ENCODE measurements around the gene SLC9A9. TPM values are rescaled to one million over a fixed set of nuclear protein-coding genes. Genes with fewer than 3 reads are reported as not detected.

Gene SLC9A9
- total and polyA plus RNA-seq, 2 of the 8 experiments (the other 6 are each of a cell fraction or from before 2014, with no cell fraction given) = 0.48 to 1.1 TPM

DNA sequence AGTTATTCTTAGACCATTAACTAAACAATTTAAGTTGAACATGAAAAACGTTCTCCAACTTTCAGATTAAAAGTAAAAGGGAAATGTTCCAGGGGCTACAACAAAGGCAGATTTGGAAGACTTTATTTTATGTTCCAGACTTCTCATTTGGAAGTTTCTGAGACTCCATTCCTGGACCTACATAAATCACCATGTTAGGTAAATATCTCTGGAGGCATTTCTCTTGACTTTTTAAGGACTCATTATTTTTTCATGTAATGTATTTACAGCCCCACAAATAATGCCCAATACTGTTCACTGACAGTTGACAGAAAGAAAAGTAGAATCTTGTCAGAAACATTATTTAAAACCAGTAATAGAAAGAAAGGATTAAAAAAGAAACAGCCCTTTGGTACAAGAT, 352.1 kb downstream of the SLC9A9 start:
- POLR2A ChIA-PET (ENCODE audit: partially characterized antibody) = no interaction called here
- WGBS, 2 experiments (ENCODE audit: extremely low coverage in 1 of 2, insufficient coverage in 1 of 2, insufficient read length in 1 of 2, insufficient replicate concordance in 2 of 2, low coverage in 1 of 2, low lambda C conversion rate in 2 of 2, missing lambda C conversion rate in 1 of 2) = 71% methylated on average over 1 of the region's 1 CpG; no CpG with 5 or more reads in 1 of the 2 experiments

More for the DNA sequence above, 352.1 kb downstream of the SLC9A9 start:
- H3K27me3 ChIP-seq (replicated peaks in 1 of 4; ENCODE audit: control insufficient read depth in 3 of 4, extremely low read depth in 1 of 4, insufficient read depth in 3 of 4, low read length in 3 of 4) = peaks cover 0 to 1% (median 0%) of the 10 kb centered on the region in 4 experiments; a peak in 1 of 7 replicates
- H3K9ac ChIP-seq (replicated peaks in 1 of 4; ENCODE audit: extremely low read depth in 1 of 4, low read depth in 3 of 4, low read length in 3 of 4) = no peak overlapping the region
- no peaks in the 10 kb centered on the region for H3K23me2 ChIP-seq (ENCODE audit: low read depth, low read length)
- H2BK5ac ChIP-seq (ENCODE audit: low read depth, low read length) = no peak overlapping the region
- no peak overlapping the region for H3K4me2 ChIP-seq (ENCODE audit: insufficient read depth in 1 of 2, low read depth in 2 of 2, low read length in 2 of 2)
- H2AK5ac ChIP-seq (ENCODE audit: low read depth, low read length) = no peak overlapping the region
- no peaks in the 10 kb centered on the region for H3K79me2 ChIP-seq (ENCODE audit: control insufficient read depth in 1 of 2, insufficient read depth in 2 of 2, low read length in 2 of 2)
- H4K5ac ChIP-seq (ENCODE audit: insufficient read length, low read depth, low read length) = no peak overlapping the region
- H2BK20ac ChIP-seq (ENCODE audit: low read length) = no peak overlapping the region
- no peak overlapping the region for H3K23ac ChIP-seq (ENCODE audit: insufficient read length)
- CTCF ChIA-PET (ENCODE audit: partially characterized antibody) = interaction anchor here (1.1 kb wide), 1 partner anchor 62 kb away, joined by 3 read pairs; no protein-coding TSS in a partner anchor
- H4K20me1 ChIP-seq (replicated peaks in 1 of 2; ENCODE audit: control insufficient read depth in 1 of 2, insufficient read depth in 2 of 2, low read length in 2 of 2) = no peaks in the 10 kb centered on the region
- no peak overlapping the region for H2BK120ac ChIP-seq (replicated peaks; ENCODE audit: low read depth, low read length)
- H3K79me1 ChIP-seq (ENCODE audit: low read depth, low read length) = no peaks in the 10 kb centered on the region
- H3K4me1 ChIP-seq (replicated peaks in 1 of 4; ENCODE audit: control insufficient read depth in 3 of 4, insufficient read depth in 4 of 4, low read length in 3 of 4) = peaks cover 0 to 5% (median 0%) of the 10 kb centered on the region in 4 experiments; a peak in 1 of 7 replicates
- no peak overlapping the region for H3K18ac ChIP-seq (ENCODE audit: extremely low read depth, low read length)
- no peak overlapping the region for H2AFZ ChIP-seq (ENCODE audit: low read length)
- FAIRE-seq (no peak), DNase-seq (ENCODE audit: low read depth in 1 of 2, low spot score in 2 of 2) (no peak)
- H3K36me3 ChIP-seq (ENCODE audit: control insufficient read depth in 2 of 4, insufficient read depth in 4 of 4, low read length in 3 of 4) = no peaks in the 10 kb centered on the region
- H2BK12ac ChIP-seq (ENCODE audit: low read depth, low read length) = no peak overlapping the region
- no peak overlapping the region for H4K8ac ChIP-seq (ENCODE audit: extremely low read depth, insufficient read depth, low read length)
- TF ChIP-seq RBBP5 (IDR thresholded peaks at IDR 0.05; ENCODE audit: borderline replicate concordance, low read depth, low read length) (no peak), SAP30 (IDR thresholded peaks at IDR 0.05; ENCODE audit: insufficient read depth, insufficient replicate concordance, low read length) (no peak), SP1 (IDR thresholded peaks at IDR 0.05; ENCODE audit: low read depth, low read length) (no peak), YY1 (IDR thresholded peaks at IDR 0.05; ENCODE audit: low read depth, low read length) (no peak), NRF1 (IDR thresholded peaks at IDR 0.05; ENCODE audit: low read depth, low read length) (no peak), CHD2 (IDR thresholded peaks at IDR 0.05; ENCODE audit: low read length) (no peak)
- TF ChIP-seq, protein P1, sequence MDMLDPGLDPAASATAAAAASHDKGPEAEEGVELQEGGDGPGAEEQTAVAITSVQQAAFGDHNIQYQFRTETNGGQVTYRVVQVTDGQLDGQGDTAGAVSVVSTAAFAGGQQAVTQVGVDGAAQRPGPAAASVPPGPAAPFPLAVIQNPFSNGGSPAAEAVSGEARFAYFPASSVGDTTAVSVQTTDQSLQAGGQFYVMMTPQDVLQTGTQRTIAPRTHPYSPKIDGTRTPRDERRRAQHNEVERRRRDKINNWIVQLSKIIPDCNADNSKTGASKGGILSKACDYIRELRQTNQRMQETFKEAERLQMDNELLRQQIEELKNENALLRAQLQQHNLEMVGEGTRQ (IDR thresholded peaks at IDR 0.05; ENCODE audit: low read length) = no peak
- H3K9me3 ChIP-seq (ENCODE audit: insufficient read depth in 2 of 2, low read depth in 1 of 2, low read length in 1 of 2) = no peaks in the 10 kb centered on the region
- H4K91ac ChIP-seq (replicated peaks; ENCODE audit: insufficient read length, low read length) = no peak overlapping the region
- H3K56ac ChIP-seq (replicated peaks; ENCODE audit: insufficient read length, low read depth, low read length) = no peak overlapping the region
- no peak overlapping the region for H3K14ac ChIP-seq (ENCODE audit: insufficient read length)
- H3K4ac ChIP-seq (replicated peaks; ENCODE audit: insufficient read length, low read depth, low read length) = no peak overlapping the region
- no peak overlapping the region for H3K27ac ChIP-seq (ENCODE audit: low read depth, low read length)
- no peak overlapping the region for H2BK15ac ChIP-seq (ENCODE audit: low read length)
- H3K4me3 ChIP-seq (ENCODE audit: extremely low read depth in 1 of 4, insufficient read depth in 2 of 4, low read depth in 3 of 4, low read length in 4 of 4) = no peak overlapping the region
